ENCODE data around the gene FAM151B. TPM values are rescaled to one million over a fixed set of nuclear protein-coding genes. Genes with fewer than 3 reads are reported as not detected.
A peak's percentile ranks its signal among the peaks of the same experiment; 100 is the strongest.

FAM151B gene
- total RNA-seq, 2 donors from 2014 or later, result 3.9 to 7.4 TPM

- DNase-seq (ENCODE audit: low spot score), result no peak
- peaks cover 5 to 13% of the 10 kb centered on the region in 2 donors for H3K4me1 ChIP-seq (ENCODE audit: control insufficient read depth in 1 of 2, low read depth in 2 of 2)
- H3K9me3 ChIP-seq, result no peaks in the 10 kb centered on the region
- H3K36me3 ChIP-seq, result no peaks in the 10 kb centered on the region
- H3K27ac ChIP-seq, result no peak overlapping the region
- no peaks in the 10 kb centered on the region for H3K27me3 ChIP-seq (replicated peaks; ENCODE audit: insufficient read depth)
- TF ChIP-seq, protein P1, sequence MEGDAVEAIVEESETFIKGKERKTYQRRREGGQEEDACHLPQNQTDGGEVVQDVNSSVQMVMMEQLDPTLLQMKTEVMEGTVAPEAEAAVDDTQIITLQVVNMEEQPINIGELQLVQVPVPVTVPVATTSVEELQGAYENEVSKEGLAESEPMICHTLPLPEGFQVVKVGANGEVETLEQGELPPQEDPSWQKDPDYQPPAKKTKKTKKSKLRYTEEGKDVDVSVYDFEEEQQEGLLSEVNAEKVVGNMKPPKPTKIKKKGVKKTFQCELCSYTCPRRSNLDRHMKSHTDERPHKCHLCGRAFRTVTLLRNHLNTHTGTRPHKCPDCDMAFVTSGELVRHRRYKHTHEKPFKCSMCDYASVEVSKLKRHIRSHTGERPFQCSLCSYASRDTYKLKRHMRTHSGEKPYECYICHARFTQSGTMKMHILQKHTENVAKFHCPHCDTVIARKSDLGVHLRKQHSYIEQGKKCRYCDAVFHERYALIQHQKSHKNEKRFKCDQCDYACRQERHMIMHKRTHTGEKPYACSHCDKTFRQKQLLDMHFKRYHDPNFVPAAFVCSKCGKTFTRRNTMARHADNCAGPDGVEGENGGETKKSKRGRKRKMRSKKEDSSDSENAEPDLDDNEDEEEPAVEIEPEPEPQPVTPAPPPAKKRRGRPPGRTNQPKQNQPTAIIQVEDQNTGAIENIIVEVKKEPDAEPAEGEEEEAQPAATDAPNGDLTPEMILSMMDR (IDR thresholded peaks at IDR 0.05), result no peak
- no peak for ATAC-seq (ENCODE audit: insufficient number of reproducible peaks, low FRiP score, low read depth)
- H3K4me3 ChIP-seq, result no peak overlapping the region
Observed at GRCh38 chr5:80565330-80565729, 77.4 kb downstream of the FAM151B start.

- Histone ChIP-seq H3K36me3 (no peaks in the 10 kb centered on the region), H3K9me3 (no peaks in the 10 kb centered on the region), H3K27ac (no peak overlapping the region), H3K4me3 (no peak overlapping the region), H3K27me3 (replicated peaks; ENCODE audit: insufficient read depth) (no peaks in the 10 kb centered on the region), H3K4me1 (ENCODE audit: control insufficient read depth in 1 of 2, low read depth in 2 of 2) (peaks cover 5 to 15% of the 10 kb centered on the region in 2 donors)
- no peak for DNase-seq (ENCODE audit: low spot score)
- no peak for ATAC-seq (ENCODE audit: insufficient number of reproducible peaks, low FRiP score, low read depth)
- TF ChIP-seq, protein P1 (IDR thresholded peaks at IDR 0.05), result no peak
Observed at GRCh38 chr5:80566711-80567259, 78.9 kb downstream of the FAM151B start.

- H3K27ac ChIP-seq, result no peak overlapping the region
- DNase-seq (ENCODE audit: low spot score) (no peak), ATAC-seq (ENCODE audit: insufficient number of reproducible peaks, low FRiP score, low read depth) (no peak)
- H3K36me3 ChIP-seq, result no peaks in the 10 kb centered on the region
- TF ChIP-seq, protein P1 (IDR thresholded peaks at IDR 0.05), result no peak
- H3K4me1 ChIP-seq (ENCODE audit: control insufficient read depth in 1 of 2, low read depth in 2 of 2), result peaks cover 5 to 15% of the 10 kb centered on the region in 2 donors
- H3K27me3 ChIP-seq (replicated peaks; ENCODE audit: insufficient read depth), result no peaks in the 10 kb centered on the region
- H3K9me3 ChIP-seq, result no peaks in the 10 kb centered on the region
- H3K4me3 ChIP-seq, result no peak overlapping the region
Observed at GRCh38 chr5:80568251-80568650, 80.4 kb downstream of the FAM151B start.

- no peaks in the 10 kb centered on the region for H3K36me3 ChIP-seq
- H3K4me1 ChIP-seq (ENCODE audit: control insufficient read depth in 1 of 2, low read depth in 2 of 2), result peaks cover 5 to 15% of the 10 kb centered on the region in 2 donors
- DNase-seq (ENCODE audit: low spot score) (no peak), ATAC-seq (ENCODE audit: insufficient number of reproducible peaks, low FRiP score, low read depth) (no peak)
- no peaks in the 10 kb centered on the region for H3K27me3 ChIP-seq (replicated peaks; ENCODE audit: insufficient read depth)
- no peaks in the 10 kb centered on the region for H3K9me3 ChIP-seq
- TF ChIP-seq, protein P1 (IDR thresholded peaks at IDR 0.05), result no peak
- H3K4me3 ChIP-seq, result peak overlapping the region; percentile 63
- no peak overlapping the region for H3K27ac ChIP-seq
Observed at GRCh38 chr5:80569086-80569960, 81.4 kb downstream of the FAM151B start.

- Histone ChIP-seq H3K9me3 (no peaks in the 10 kb centered on the region), H3K36me3 (no peaks in the 10 kb centered on the region), H3K4me3 (peak within 1 kb of the TSS; percentile 63), H3K27ac (no peak within 1 kb of the TSS), H3K4me1 (ENCODE audit: control insufficient read depth in 1 of 2, low read depth in 2 of 2) (peaks cover 5 to 15% of the 10 kb centered on the region in 2 donors), H3K27me3 (replicated peaks; ENCODE audit: insufficient read depth) (no peaks in the 10 kb centered on the region)
- no peak for DNase-seq (ENCODE audit: low spot score)
- no peak for ATAC-seq (ENCODE audit: insufficient number of reproducible peaks, low FRiP score, low read depth)
- TF ChIP-seq, protein P1 (IDR thresholded peaks at IDR 0.05), result no peak
Observed at GRCh38 chr5:80569961-80570786, 82.3 kb downstream of the FAM151B start, which contains the start of gene ANKRD34B. ANKRD34B (minus strand) TSS chr5:80570280; CDS start chr5:80560019, 10,261 bp downstream.

Measured in thoracic aorta (tissue), 2 donors.